Mucosa of descending colon (tissue), 3 donors: ENCODE data around the gene PSMC4. TPM values are rescaled to one million over a fixed set of nuclear protein-coding genes. Genes with fewer than 3 reads are reported as not detected.

Experiments
- ATAC-seq: fragments of 200-7000 bp; cut with Tn5 transposase; one replicate; pipeline ENCODE4 v1.9.1; 2020; ENCODE audit warnings: mild to moderate bottlenecking, moderate library complexity
- DNase-seq, 3 donors: peaks; one replicate each; pipeline ENCODE4 v3.0.0-alpha.2; 2020
- H3K36me3 ChIP-seq: fragments of 200-600 bp; one replicate; pipeline ENCODE4 v1.8.0; 2021; ENCODE audit warnings: low read depth, mild to moderate bottlenecking
- H3K4me1 ChIP-seq: fragments of 200-600 bp; one replicate; pipeline ENCODE4 v1.8.0; 2021; ENCODE audit warnings: low read depth, mild to moderate bottlenecking
- H3K4me3 ChIP-seq: fragments of 200-600 bp; one replicate; pipeline ENCODE4 v1.8.0; 2021; ENCODE audit warnings: mild to moderate bottlenecking
- H3K9me3 ChIP-seq: fragments of 200-600 bp; one replicate; pipeline ENCODE4 v1.8.0; 2021; ENCODE audit warnings: mild to moderate bottlenecking
- CTCF ChIP-seq: fragments of 200-600 bp; IDR thresholded peaks from one replicate; pipeline ENCODE4 v1.8.0; 2022; ENCODE audit warnings: antibody characterized with exemption, mild to moderate bottlenecking
- intact Hi-C, 2 donors: fragments of 100-400 bp; cut with DNase I in 1 of 2; cut with micrococcal nuclease in 1 of 2; formaldehyde crosslinking; loops; one replicate each; pipeline versions ENCODE4 v1.11.0 to v1.11.1; 2022; cut with DNase I, micrococcal nuclease
- total RNA-seq, 3 donors: library from RNA; stranded (reverse); fragmentation: NEBNext Ultra II Directional in 2 of 3; extraction: Animal tissue kit (Norgen Biotek cat#: 25700) in 2 of 3; gene quantifications; one replicate each; pipeline versions ENCODE4 v1.2.1 to v1.2.4, GENCODE V29; 2021 to 2023
- donor health status: DM: no; HTN: no; CAD: no; lungs with moderate emphysema.
- donor health status: DM: no; HTN: no; CAD: no.
- donor health status: DM: no; HTN: yes; CAD: no.

Gene PSMC4
- total RNA-seq, 3 donors from 2014 or later = 73.4 to 89.9 (median 77.5) TPM

GRCh38 chr19:39995794-39996193 lies 24.8 kb downstream of the PSMC4 start:
- H3K4me3 ChIP-seq = no peak overlapping the region
- no peak for TF ChIP-seq CTCF
- ATAC-seq (no peak), DNase-seq (no peak)
- intact Hi-C loops = no loop called here
- H3K36me3 ChIP-seq = no peaks in the 10 kb centered on the region
- peaks cover 6% of the 10 kb centered on the region for H3K4me1 ChIP-seq
- peaks cover 9% of the 10 kb centered on the region for H3K9me3 ChIP-seq

- ATAC-seq (peak; percentile 64), DNase-seq (peak in 1 of 3 donors; percentile 30)
- TF ChIP-seq CTCF = no peak
- Histone ChIP-seq H3K36me3 (no peaks in the 10 kb centered on the region), H3K4me3 (peak overlapping the region; percentile 42), H3K4me1 (peaks cover 6% of the 10 kb centered on the region), H3K9me3 (peaks cover 9% of the 10 kb centered on the region)
- intact Hi-C loops = no loop called here
These were observed 25.3 kb downstream of the PSMC4 start for GRCh38 chr19:39996218-39996810.

- no peaks in the 10 kb centered on the region for H3K36me3 ChIP-seq
- peak; percentile 99 for ATAC-seq
- H3K9me3 ChIP-seq = peaks cover 9% of the 10 kb centered on the region
- intact Hi-C loops = no loop called here
- H3K4me1 ChIP-seq = peaks cover 6% of the 10 kb centered on the region
- peak; percentile 92 to 95 (median 94) for DNase-seq
- H3K4me3 ChIP-seq = peak within 1 kb of the TSS; percentile 42
- no peak for TF ChIP-seq CTCF
These were observed 26.1 kb downstream of the PSMC4 start, which contains the start of gene ZNF546 for GRCh38 chr19:39996811-39997637. TSS of gene ZNF546 (plus strand) at chr19:39997060. CDS start at chr19:39998327, 1,267 bp downstream.

- no peak for ATAC-seq
- Histone ChIP-seq H3K4me1 (peaks cover 6% of the 10 kb centered on the region), H3K4me3 (no peak overlapping the region), H3K36me3 (no peaks in the 10 kb centered on the region), H3K9me3 (peaks cover 9% of the 10 kb centered on the region)
- no peak for DNase-seq
- intact Hi-C loops = no loop called here
- TF ChIP-seq CTCF = no peak
These were observed 26.8 kb downstream of the PSMC4 start for GRCh38 chr19:39997638-39998216.

GRCh38 chr19:39998501-39998900 lies 27.5 kb downstream of the PSMC4 start:
- no peak overlapping the region for H3K4me3 ChIP-seq
- no peak for ATAC-seq
- peaks cover 6% of the 10 kb centered on the region for H3K4me1 ChIP-seq
- peaks cover 7% of the 10 kb centered on the region for H3K9me3 ChIP-seq
- no peak for TF ChIP-seq CTCF
- no peak for DNase-seq
- intact Hi-C loops = no loop called here
- H3K36me3 ChIP-seq = no peaks in the 10 kb centered on the region
